T-helper 2 cell treated with Interferon-gamma antibody and Interleukin-4, amounts not matched to agents 5 μg/mL and 100 μg/mL, for 36 hours (primary cell): ENCODE results near the gene POLR2J2.
"Not testable (repeated sequence)": the region's sequence is repeated elsewhere in the genome, so short reads cannot be mapped to it uniquely, and the experiment has no call there.

Experiments
- DNase-seq: peaks from one replicate; pipeline ENCODE4 v3.0.0; 2021; ENCODE audit warnings: low spot score
- H3K27ac Mint-ChIP-seq: one replicate; pipeline ENCODE4 v1.8.0; 2021; ENCODE audit warnings: mild to moderate bottlenecking, mixed read lengths
- H3K27me3 Mint-ChIP-seq: one replicate; pipeline ENCODE4 v1.8.0; 2021; ENCODE audit warnings: low read depth, mixed read lengths
- H3K36me3 Mint-ChIP-seq: one replicate; pipeline ENCODE4 v1.8.0; 2021; ENCODE audit warnings: low read depth, mixed read lengths
- H3K4me1 Mint-ChIP-seq: one replicate; pipeline ENCODE4 v1.8.0; 2021; ENCODE audit warnings: low read depth, mixed read lengths
- H3K4me3 Mint-ChIP-seq: one replicate; pipeline ENCODE4 v1.8.0; 2022; ENCODE audit warnings: mild to moderate bottlenecking, moderate library complexity, mixed read lengths
- H3K9me3 Mint-ChIP-seq: one replicate; pipeline ENCODE4 v1.8.0; 2021; ENCODE audit warnings: mixed read lengths

Gene POLR2J2

DNA sequence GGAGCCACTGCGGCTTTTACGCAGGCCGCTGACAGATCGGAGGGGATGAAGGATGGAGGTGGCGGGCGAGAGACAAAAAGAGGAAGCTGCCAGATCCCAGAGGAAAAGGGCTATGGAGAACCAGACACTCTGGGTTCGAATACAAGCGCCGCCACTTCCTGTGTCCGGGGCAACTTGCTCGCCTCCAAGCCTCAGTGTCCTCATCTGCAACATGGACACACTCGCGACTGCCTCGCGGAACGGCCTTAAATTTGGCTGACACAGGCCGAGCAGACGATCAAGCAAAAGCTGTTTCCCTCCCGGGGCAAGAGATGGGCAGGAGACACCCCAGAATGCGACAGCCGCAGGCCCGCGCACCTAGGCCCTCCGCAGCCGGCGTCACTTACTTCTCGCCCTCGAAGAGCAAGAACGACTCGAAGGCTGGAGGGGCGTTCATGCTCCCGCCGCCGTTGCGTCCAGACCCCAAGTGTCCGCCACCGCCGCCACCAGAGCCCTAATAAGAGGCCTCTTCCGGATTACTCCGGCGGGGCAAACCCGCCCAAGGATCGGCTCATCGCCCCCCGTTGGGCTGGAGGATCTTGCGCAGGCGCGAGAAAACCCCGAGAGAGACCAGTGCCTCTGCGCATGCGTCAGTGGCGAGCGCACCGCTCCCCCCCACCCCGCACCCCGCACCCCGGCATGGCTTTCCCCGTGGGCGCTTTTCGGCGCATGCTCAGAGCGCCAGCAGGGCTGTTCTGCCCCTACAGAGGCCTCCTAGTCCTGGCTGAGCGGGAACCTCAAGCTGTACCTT is at the start of gene POLR2J2:
Gene POLR2J2, minus strand, starts transcription at position 498 of the 790 bp plus-strand sequence. Its CDS starts 62 bp downstream, at position 436.
- peak within 1 kb of the TSS; percentile 26 for H3K4me3 Mint-ChIP-seq
- not testable (repeated sequence) for H3K27ac Mint-ChIP-seq, H3K4me1 Mint-ChIP-seq, H3K27me3 Mint-ChIP-seq, H3K9me3 Mint-ChIP-seq, H3K36me3 Mint-ChIP-seq
- peak; percentile 22 for DNase-seq

DNA sequence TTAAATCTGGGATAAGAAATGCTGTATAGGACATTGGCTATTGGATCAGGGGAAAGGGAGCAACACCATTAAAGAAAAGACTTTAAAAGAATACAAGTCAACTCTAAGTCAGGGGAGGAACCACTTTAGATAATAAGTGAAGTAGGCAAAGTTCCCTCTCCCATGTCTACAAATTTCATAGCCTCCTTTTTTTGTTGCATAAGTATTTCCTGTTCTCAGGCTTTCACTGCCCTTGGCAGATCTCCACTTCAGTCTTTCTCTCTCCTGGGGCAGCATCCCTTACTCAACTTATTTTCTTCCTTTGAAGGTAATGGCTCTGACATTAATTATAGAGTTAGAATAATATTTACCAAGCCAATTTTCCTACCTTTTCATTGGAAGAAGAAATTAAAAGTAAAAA is 47.0 kb upstream of the POLR2J2 start:
- not testable (repeated sequence) for H3K27ac Mint-ChIP-seq, H3K4me3 Mint-ChIP-seq

DNA sequence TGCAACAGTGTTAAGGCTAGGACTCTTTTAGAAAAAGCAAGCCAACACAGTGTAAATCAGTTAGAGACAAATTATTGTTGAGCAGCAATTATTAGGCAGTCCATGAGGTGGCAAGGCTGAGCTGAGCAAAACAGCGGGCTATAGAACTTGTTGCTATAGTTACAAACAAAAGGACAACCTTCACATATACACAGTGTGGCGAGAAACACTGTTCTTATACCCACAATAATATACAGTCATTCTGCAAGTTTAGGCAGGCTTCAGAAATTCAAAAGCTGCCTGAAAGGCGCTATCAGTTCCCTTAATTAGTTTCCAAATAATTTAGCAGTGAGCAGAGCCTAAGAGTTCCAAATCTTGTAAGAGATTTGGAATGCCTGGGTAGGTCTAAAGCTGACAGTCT is 44.3 kb upstream of the POLR2J2 start:
- H3K4me3 Mint-ChIP-seq, H3K27ac Mint-ChIP-seq, H3K9me3 Mint-ChIP-seq, H3K27me3 Mint-ChIP-seq, DNase-seq, H3K36me3 Mint-ChIP-seq: not testable (repeated sequence)
- peaks cover 13% of the 10 kb centered on the region for H3K4me1 Mint-ChIP-seq

More for the DNA sequence above, 47.0 kb upstream of the POLR2J2 start:
- DNase-seq, H3K4me1 Mint-ChIP-seq, H3K27me3 Mint-ChIP-seq, H3K9me3 Mint-ChIP-seq, H3K36me3 Mint-ChIP-seq: not testable (repeated sequence)

DNA sequence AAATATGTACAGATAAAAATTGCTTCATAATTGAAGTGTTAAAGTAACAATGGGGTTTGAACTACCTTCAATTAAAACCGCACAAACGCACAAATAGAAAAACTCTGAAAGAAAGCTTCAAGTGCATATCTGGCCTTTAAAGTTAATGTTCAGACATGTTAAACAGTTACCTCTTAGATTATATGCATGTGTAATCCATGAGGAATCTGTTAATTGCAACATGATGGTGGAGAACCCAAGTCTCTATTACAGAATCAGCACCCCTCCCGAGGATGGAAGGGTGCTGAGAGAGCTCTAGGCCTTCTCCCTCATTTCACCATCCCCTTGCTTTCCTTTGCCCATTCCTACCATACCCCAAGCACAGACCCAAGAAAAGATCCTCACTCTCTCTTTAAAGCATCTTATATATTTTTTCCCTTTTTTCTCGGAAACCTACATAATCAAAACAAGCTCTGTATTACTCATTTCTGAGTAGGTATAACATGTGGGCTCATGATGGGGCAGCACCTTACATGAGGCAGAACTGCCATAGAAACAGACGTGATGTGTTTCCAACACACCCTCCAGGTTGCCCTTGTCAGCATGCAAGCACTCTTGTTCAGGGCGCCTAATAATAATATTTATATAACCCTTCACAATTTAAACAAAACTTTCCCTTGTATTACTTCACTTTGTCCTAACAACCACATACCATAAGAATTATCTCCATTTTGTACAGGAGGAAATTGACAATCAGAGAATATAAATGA is 43.5 kb upstream of the POLR2J2 start:
- DNase-seq, H3K27ac Mint-ChIP-seq, H3K27me3 Mint-ChIP-seq, H3K9me3 Mint-ChIP-seq, H3K4me3 Mint-ChIP-seq, H3K36me3 Mint-ChIP-seq: not testable (repeated sequence)
- peaks cover 13% of the 10 kb centered on the region for H3K4me1 Mint-ChIP-seq

DNA sequence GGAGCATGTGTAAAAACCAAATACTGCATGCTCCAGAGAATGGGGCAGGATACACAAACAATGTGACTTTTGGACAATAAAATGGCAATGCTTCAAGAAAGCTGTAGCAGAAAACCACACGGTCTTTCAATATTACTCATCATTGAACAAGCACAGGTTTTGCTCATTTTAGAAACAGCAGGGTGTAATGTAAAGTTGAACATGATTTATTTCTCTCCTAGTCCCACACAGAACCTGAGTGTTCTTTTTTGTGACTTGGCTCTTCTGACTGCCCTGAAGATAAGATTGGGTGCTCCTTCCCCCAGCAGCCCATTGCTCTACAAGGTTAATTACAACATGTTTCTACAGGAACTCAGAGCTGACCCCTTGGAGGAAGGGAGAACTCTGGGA is 42.2 kb upstream of the POLR2J2 start:
- not testable (repeated sequence) for H3K9me3 Mint-ChIP-seq, H3K36me3 Mint-ChIP-seq, DNase-seq, H3K27me3 Mint-ChIP-seq
- Mint-ChIP-seq H3K27ac (peak overlapping the region; percentile 78), H3K4me3 (peak overlapping the region; percentile 67), H3K4me1 (peaks cover 13% of the 10 kb centered on the region)

DNA sequence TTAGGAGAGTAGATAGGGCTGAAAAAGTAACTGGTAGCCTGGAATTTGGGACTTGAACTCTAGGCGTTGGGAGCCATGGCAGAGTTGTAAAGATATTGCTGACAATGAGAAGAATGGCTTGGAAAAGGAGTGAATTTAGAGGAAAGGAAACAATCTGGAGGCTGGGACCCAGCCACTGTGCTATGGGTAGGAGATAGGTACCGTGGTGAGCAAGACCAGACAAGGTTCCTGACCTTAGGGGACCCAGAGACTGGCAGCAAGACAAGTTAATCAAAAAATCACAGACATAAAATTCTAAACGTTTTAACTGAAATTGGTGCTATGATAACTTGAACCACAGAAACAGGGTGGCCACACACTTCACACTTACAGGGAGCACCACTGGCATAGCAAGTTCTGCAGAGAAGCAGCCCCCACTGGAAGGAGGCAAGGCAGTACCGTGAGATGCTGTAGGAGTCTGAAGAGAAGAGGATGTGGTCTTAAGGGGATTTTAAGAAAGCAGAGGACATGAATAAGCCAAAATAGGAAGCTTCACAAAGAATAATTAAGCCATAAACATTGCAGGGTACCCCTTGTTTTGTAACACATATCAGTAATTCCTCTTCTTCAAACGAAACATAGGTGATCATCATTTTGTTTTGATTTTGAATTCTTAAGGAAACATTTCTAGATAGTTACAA is 41.7 kb upstream of the POLR2J2 start:
- H3K9me3 Mint-ChIP-seq, H3K36me3 Mint-ChIP-seq, H3K27me3 Mint-ChIP-seq: not testable (repeated sequence)
- DNase-seq, result peak; percentile 23
- H3K27ac Mint-ChIP-seq, result peak overlapping the region; percentile 78
- peak overlapping the region; percentile 67 for H3K4me3 Mint-ChIP-seq
- peaks cover 13% of the 10 kb centered on the region for H3K4me1 Mint-ChIP-seq

DNA sequence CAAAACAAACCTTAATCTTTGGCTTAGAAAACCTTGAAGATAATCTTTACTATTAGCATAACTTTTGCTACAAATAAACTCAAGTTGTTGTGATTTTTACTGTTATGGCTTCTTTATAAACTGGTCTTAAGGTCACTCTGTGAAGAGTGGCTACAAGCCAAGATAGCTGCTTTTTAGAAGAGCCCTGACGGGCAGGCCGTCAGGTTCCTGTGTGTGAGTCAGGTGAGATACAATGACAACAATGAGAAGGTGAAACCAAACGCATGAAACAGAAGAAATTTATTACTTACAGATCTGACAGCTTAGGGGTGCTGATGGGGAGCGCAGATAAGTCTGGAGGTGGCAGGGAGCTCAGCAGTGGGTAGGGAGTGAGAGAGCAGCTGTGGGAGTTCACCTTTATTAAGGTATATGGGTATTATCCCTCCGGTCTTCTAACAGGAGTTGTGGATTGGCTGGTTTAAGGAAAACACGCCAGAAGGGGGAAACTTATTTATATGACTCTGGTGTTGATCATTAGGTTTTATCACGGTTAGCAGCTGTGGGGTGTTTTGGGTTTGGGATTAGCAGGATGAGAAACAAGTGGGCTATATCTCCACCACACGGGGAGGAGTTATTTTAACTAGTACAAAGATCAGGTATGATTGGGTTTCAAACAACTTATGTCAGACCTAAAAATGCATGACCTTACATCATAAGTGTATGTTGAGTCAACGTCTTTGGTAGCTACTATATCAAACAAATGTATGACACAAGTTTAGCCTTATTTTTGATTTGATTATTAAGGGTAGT is 27.7 kb upstream of the POLR2J2 start:
- H3K27me3 Mint-ChIP-seq, result peaks cover 18% of the 10 kb centered on the region
- H3K4me1 Mint-ChIP-seq, H3K9me3 Mint-ChIP-seq, H3K4me3 Mint-ChIP-seq, DNase-seq, H3K27ac Mint-ChIP-seq, H3K36me3 Mint-ChIP-seq: not testable (repeated sequence)

DNA sequence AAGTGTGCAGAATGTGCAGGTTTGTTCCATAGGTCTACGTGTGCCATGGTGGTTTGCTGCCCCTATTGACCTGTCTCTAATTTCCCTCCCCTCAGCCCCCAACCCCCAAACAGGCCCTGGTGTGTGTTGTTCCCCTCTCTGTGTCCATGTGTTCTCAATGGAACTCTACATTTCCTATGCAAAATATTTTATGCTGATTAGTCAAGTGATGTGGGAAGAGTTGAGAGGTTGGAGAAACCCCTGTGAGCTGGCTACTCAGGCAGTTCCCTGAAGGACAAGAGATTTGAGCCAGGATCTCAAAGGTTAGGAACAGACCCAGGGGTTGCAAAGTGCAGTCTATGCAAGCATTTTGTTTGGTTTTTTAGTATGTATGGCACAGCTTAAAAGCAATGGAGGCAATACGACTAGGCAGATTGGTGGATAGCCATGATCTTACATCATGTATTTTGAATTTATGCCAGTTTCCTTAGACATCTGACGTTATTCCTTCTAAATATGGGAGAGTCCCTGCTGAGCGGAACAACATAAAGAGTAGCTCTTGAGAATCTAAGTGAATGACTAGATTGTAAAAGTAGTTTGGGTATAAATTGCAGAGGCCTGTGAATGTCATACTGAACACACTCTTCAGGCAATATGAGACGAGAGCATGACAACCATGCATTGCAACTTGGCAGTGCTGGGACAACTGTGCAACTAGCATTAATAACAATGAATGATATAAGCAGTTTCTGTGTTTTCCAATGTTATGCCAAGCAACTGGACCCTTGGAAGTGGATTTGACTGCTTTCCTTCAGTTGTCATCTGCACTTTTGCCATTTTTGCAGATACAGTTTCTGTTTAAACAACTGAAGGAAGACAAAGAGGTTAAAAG is 26.4 kb upstream of the POLR2J2 start:
- peaks cover 19% of the 10 kb centered on the region for H3K27me3 Mint-ChIP-seq
- H3K4me3 Mint-ChIP-seq, H3K9me3 Mint-ChIP-seq, H3K36me3 Mint-ChIP-seq, H3K4me1 Mint-ChIP-seq, H3K27ac Mint-ChIP-seq, DNase-seq: not testable (repeated sequence)

DNA sequence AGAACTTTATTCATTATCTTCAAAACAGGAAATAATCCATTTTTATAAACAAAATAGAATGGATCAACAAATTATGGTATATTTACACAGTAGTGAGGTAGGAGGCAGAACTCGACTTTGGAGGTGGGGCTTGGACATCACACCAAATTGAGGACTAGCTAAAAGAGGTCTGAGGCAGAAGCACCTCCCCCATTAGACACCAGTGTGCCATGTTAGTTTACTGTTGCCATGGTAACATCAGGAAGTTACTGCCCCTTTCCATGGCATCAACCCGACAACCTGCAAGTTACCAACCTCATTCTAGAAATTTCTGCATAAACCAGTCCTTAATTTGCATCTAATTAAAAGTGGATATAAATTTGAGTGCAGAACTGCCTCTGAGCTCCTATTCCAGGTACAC is 24.5 kb upstream of the POLR2J2 start:
- H3K4me1 Mint-ChIP-seq, H3K36me3 Mint-ChIP-seq, H3K27ac Mint-ChIP-seq, H3K9me3 Mint-ChIP-seq, H3K4me3 Mint-ChIP-seq, DNase-seq: not testable (repeated sequence)
- peaks cover 18% of the 10 kb centered on the region for H3K27me3 Mint-ChIP-seq

DNA sequence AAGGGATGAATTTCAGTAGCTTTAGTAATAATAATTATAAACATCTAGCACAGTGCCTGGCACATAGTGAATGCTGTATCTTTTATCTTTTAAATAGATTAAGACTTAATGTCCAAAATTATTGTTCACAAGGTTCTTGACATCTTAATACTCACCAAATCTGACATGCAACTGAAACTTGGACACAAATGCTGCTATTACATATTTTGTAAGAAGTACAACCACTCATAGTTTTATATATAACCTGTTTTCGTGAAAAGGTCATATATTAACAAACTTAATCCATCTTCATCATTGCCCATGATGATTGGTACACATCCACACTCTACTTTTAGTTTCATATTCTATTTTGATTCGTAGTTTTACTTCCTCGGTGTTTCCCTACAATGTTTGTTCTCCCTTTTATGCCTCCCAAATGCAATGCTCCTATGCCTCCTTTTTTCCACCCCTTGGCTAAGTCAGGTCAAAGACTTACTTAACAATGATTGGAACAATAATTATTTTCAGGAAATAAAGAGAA is 23.6 kb upstream of the POLR2J2 start:
- H3K4me1 Mint-ChIP-seq, DNase-seq, H3K27ac Mint-ChIP-seq, H3K9me3 Mint-ChIP-seq, H3K36me3 Mint-ChIP-seq, H3K4me3 Mint-ChIP-seq: not testable (repeated sequence)
- H3K27me3 Mint-ChIP-seq, result peaks cover 13% of the 10 kb centered on the region

DNA sequence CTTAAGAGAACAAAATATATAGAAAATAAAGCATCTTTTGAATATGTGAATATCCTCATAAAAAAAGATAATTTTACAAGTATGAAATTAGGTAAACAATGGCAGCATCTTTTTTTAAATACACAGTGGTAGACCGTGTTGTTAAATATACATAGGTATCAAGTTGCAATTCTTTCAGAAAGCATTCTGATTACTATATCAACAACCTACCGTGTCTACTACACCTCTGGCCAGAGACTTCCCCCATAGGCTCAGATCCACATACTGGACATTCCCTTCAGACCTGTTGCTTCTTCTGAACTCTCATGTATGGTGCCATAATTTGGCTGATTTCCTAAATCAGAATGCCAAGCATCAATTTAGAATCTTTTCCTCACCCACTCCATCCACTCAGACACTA is 22.5 kb upstream of the POLR2J2 start:
- H3K4me1 Mint-ChIP-seq, H3K27ac Mint-ChIP-seq, H3K9me3 Mint-ChIP-seq, H3K36me3 Mint-ChIP-seq, H3K27me3 Mint-ChIP-seq, DNase-seq, H3K4me3 Mint-ChIP-seq: not testable (repeated sequence)

DNA sequence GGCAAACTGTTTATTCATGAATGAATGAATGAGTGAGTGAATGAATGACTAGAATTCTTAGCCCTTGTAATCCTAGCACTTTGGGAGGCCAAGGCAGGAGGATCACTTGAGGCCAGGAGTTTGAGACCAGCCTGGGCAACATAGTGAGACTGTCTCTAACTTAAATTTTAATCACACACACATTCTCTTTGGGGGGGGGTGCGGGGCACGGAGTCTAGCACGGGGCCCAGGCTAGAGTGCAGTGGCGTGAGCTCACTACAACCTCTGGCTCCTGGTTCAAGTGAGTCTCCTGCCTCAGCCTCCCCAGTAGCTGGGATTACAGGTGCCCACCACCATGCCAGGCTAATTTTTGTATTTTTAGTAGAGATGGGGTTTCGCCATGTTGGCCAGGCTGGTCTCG is 19.1 kb upstream of the POLR2J2 start:
- not testable (repeated sequence) for H3K9me3 Mint-ChIP-seq, H3K36me3 Mint-ChIP-seq, DNase-seq, H3K4me3 Mint-ChIP-seq, H3K27me3 Mint-ChIP-seq, H3K4me1 Mint-ChIP-seq, H3K27ac Mint-ChIP-seq
